ENCODE measurements around the gene OGFOD1. TPM values are rescaled to one million over a fixed set of nuclear protein-coding genes. Genes with fewer than 3 reads are reported as not detected.

OGFOD1 gene
- total and polyA plus RNA-seq, 9 of the 15 experiments (the other 6 are each of a cell fraction or from before 2014, with no cell fraction given) = 60.4 to 134 (median 85.8) TPM

GRCh38 chr16:56450986-56451752, at the start of gene OGFOD1, which contains the start of gene NUDT21 (continued):
- TF ChIP-seq CHD7 (IDR thresholded peaks at IDR 0.05; ENCODE audit: low read depth, low read length) = no peak
- TF ChIP-seq YBX1 (IDR thresholded peaks at IDR 0.05) = no peak
- TF ChIP-seq MECOM (CRISPR knock-in tag; IDR thresholded peaks at IDR 0.05) = no peak
- TF ChIP-seq SMAD3 (CRISPR knock-in tag; conservative IDR thresholded peaks at IDR 0.05) = no peak
- TF ChIP-seq CEBPG (CRISPR knock-in tag; IDR thresholded peaks at IDR 0.05) = no peak
- TF ChIP-seq CEBPG (tag; conservative IDR thresholded peaks at IDR 0.05 in 1 of 2, IDR thresholded peaks at IDR 0.05 in 1 of 2) = no peak
- TF ChIP-seq BCLAF1 (IDR thresholded peaks at IDR 0.05; ENCODE audit: borderline replicate concordance in 1 of 2, control insufficient read depth in 1 of 2, low read depth in 2 of 2, low read length in 1 of 2) = no peak
- TF ChIP-seq HNRNPH1 (optimal IDR thresholded peaks at IDR 0.05; ENCODE audit: low read depth, low read length) = no peak
- peak; percentile 51; the same call in 1 of the 2 replicates for TF ChIP-seq OTX1 (CRISPR knock-in tag; IDR thresholded peaks at IDR 0.05)
- no peak for TF ChIP-seq RBM17 (IDR thresholded peaks at IDR 0.05; ENCODE audit: borderline replicate concordance, low read depth, low read length)
- no peak for TF ChIP-seq MCM3 (IDR thresholded peaks at IDR 0.05)
- no peak for TF ChIP-seq KDM2B (CRISPR knock-in tag; IDR thresholded peaks at IDR 0.05)
- TF ChIP-seq FOXP1 (CRISPR knock-in tag; IDR thresholded peaks at IDR 0.05) = no peak; the same call in 1 of the 2 replicates
- TF ChIP-seq NR1H2 (CRISPR knock-in tag; IDR thresholded peaks at IDR 0.05) = no peak
